K562 (cell line): Measurements from ENCODE around the gene FOXN3. TPM values are rescaled to one million over a fixed set of nuclear protein-coding genes. Genes with fewer than 3 reads are reported as not detected.
"Not testable (repeated sequence)": the region's sequence is repeated elsewhere in the genome, so short reads cannot be mapped to it uniquely, and the experiment has no call there.

Experiments
- ATAC-seq: fragments of 200-7000 bp; cut with Tn5 transposase; 3 replicates; pipeline ENCODE4 v1.9.1; 2020; ENCODE audit warnings: moderate library complexity
- BruUV-seq: library from RNA; stranded (reverse); fragments of 400-500 nt; replicated peaks from 2 replicates; lab custom pipeline; 2021; lab: Mats Ljungman, UMichigan
- CTCF ChIA-PET: fragments of 300-600 bp; formaldehyde crosslinking; extraction: SDS; loops from one replicate; lab custom pipeline; 2021; ENCODE audit warnings: low intra/inter-chr PET ratio; lab: Yijun Ruan, JAX
- POLR2A ChIA-PET: fragments of 300-600, 350-650 bp; sonication (Branson Sonifier 250); formaldehyde crosslinking; extraction: SDS; loops from one replicate; lab custom pipeline; 2021; ENCODE audit warnings: antibody characterized with exemption, inconsistent platforms; lab: Yijun Ruan, JAX
- DNase-seq, 4 experiments: peaks; one replicate each; pipeline versions ENCODE4 v3.0.0 to v3.0.0-alpha.2; 2011 to 2018; ENCODE audit warnings: low spot score in 3 of 4, mixed read lengths in 3 of 4; ENCODE audit errors: extremely low read depth in 1 of 4
- FAIRE-seq: peaks from 2 replicates; lab custom pipeline; 2011; peaks lifted over from hg19 to GRCh38; lab: Jason Lieb, UNC
- H2AFZ ChIP-seq: 2 replicates; pipeline ENCODE4 v1.6.0; 2011; ENCODE audit warnings: low read depth, low read length, control low read depth, inconsistent platforms
- H3K27ac ChIP-seq: fragments of 200-600 bp; 3 replicates; pipeline ENCODE4 v1.8.0; 2011; ENCODE audit warnings: low read depth, mild to moderate bottlenecking, control low read depth, inconsistent platforms, low read length, moderate library complexity, mixed read lengths; ENCODE audit errors: extremely low read depth
- H3K27me3 ChIP-seq, 2 experiments: fragments of 300-600 bp in 1 of 2; 2 replicates in 1 of 2; 3 replicates in 1 of 2; pipeline versions ENCODE4 v1.6.0 to v1.8.0; 2011; ENCODE audit warnings: inconsistent platforms in 2 of 2, low read length in 2 of 2, mild to moderate bottlenecking in 1 of 2, mixed read lengths in 1 of 2, moderate library complexity in 1 of 2; ENCODE audit not compliant: control insufficient read depth in 2 of 2, insufficient read depth in 2 of 2
- H3K36me3 ChIP-seq: fragments of 300-600 bp; 3 replicates; pipeline ENCODE4 v1.8.0; 2011; ENCODE audit warnings: mild to moderate bottlenecking, low read length, inconsistent platforms; ENCODE audit not compliant: control insufficient read depth, insufficient read depth
- H3K4me1 ChIP-seq, 2 experiments: fragments of 200-600 bp in 1 of 2; replicated peaks in 1 of 2; 2 replicates in 1 of 2; 3 replicates in 1 of 2; pipeline versions ENCODE4 v1.5.1 to v1.8.0; 2011; ENCODE audit warnings: inconsistent platforms in 2 of 2, low read length in 2 of 2, mild to moderate bottlenecking in 1 of 2, mixed read lengths in 1 of 2, moderate library complexity in 1 of 2; ENCODE audit not compliant: control insufficient read depth in 2 of 2, insufficient read depth in 2 of 2
- H3K4me2 ChIP-seq: 2 replicates; pipeline ENCODE4 v1.6.1; 2011; ENCODE audit warnings: low read length, control low read depth, inconsistent platforms, mixed read lengths; ENCODE audit not compliant: insufficient read depth
- H3K4me3 ChIP-seq: fragments of 200-600 bp; sonication (generic), shearing (Covaris generic); 2 replicates; pipeline ENCODE4 v1.5.1; 2016; ENCODE audit warnings: control low read depth, inconsistent platforms
- H3K79me2 ChIP-seq: fragments of 200-600 bp; 3 replicates; pipeline ENCODE4 v1.8.0; 2011; ENCODE audit warnings: low read length, inconsistent platforms; ENCODE audit not compliant: control insufficient read depth, insufficient read depth
- H3K9ac ChIP-seq, 2 experiments: 2 replicates each; pipeline versions ENCODE4 v1.6.0 to v1.6.1; 2011; ENCODE audit warnings: low read depth in 2 of 2, low read length in 2 of 2, control low read depth in 1 of 2, inconsistent platforms in 1 of 2, mild to moderate bottlenecking in 1 of 2, mixed read lengths in 1 of 2; ENCODE audit not compliant: insufficient read depth in 1 of 2
- H3K9me1 ChIP-seq: one replicate; pipeline ENCODE4 v1.6.0; 2011; ENCODE audit warnings: inconsistent platforms, mild to moderate bottlenecking, low read length, moderate library complexity; ENCODE audit not compliant: control insufficient read depth, insufficient read depth
- H3K9me3 ChIP-seq: replicated peaks from 2 replicates; pipeline ENCODE4 v1.5.1; 2011; ENCODE audit warnings: low read depth, low read length, inconsistent platforms; ENCODE audit not compliant: control insufficient read depth, insufficient read depth
- H4K20me1 ChIP-seq: replicated peaks from 2 replicates; pipeline ENCODE4 v1.6.1; 2011; ENCODE audit warnings: low read length, inconsistent platforms, mixed read lengths; ENCODE audit not compliant: control insufficient read depth, insufficient read depth
- CXXC5 ChIP-seq: fragments of 250-450 bp; sonication (Bioruptor Pico); IDR thresholded peaks from 2 replicates; pipeline ENCODE4 v1.8.0; 2022; ENCODE audit warnings: inconsistent platforms, mild to moderate bottlenecking, moderate library complexity
- DNMT1 ChIP-seq: fragments of 450-650 bp; IDR thresholded peaks from 2 replicates; pipeline ENCODE4 v1.6.1; 2016; ENCODE audit warnings: antibody characterized with exemption, mild to moderate bottlenecking
- MBD2 ChIP-seq: sonication (generic); IDR thresholded peaks from 2 replicates; pipeline ENCODE4 v1.6.1; 2016; ENCODE audit warnings: low read depth, borderline replicate concordance
- TAF7 ChIP-seq: fragments of 450-650 bp; IDR thresholded peaks from 2 replicates; pipeline ENCODE4 v1.6.1; 2016; ENCODE audit warnings: missing genetic modification characterization, missing compliant biosample characterization
- WGBS: fragments of 100-300 bp; shearing (Covaris generic); methylation state at CpG from one replicate; pipeline ENCODE4 v1.1.6; 2016; ENCODE audit warnings: low coverage, mixed read lengths; ENCODE audit not compliant: insufficient coverage; ENCODE audit errors: missing lambda C conversion rate; 5-methylcytosine and 5-hydroxymethylcytosine counted together
- in situ Hi-C: fragments of 300-500 bp; cut with MboI; formaldehyde crosslinking; loops from 4 replicates; pipeline ENCODE4 v1.15.0; 2018; ENCODE audit warnings: inconsistent platforms, mixed read lengths
- intact Hi-C: fragments of 100-400 bp; cut with micrococcal nuclease; formaldehyde crosslinking; loops from 2 replicates; pipeline ENCODE4 v1.14.2; 2022
- polyA plus RNA-seq, 8 experiments: library from polyadenylated mRNA; depleted of rRNA in 4 of 8; stranded (reverse) in 5 of 8; unstranded in 3 of 8; fragments of >200 nt; fragmentation: Nextera tagmentation in 2 of 8; fragmentation: Illumina TruSeq in 1 of 8; extraction: Ambion mirVana in 2 of 8; extraction: Trizol in 1 of 8; gene quantifications; 2 replicates each; pipeline versions ENCODE4 v1.2.1 to v1.2.3, GENCODE V29; 2011 to 2014; ENCODE audit warnings: inconsistent platforms in 1 of 8, missing spikeins in 1 of 8
- total RNA-seq, 7 experiments: library from RNA; depleted of rRNA in 6 of 7; stranded (reverse); fragments of >200 nt in 6 of 7; fragmentation: Illumina TruSeq in 2 of 7; extraction: Trizol in 2 of 7; gene quantifications; 2 replicates each; pipeline versions ENCODE4 v1.2.1 to v1.2.3, GENCODE V29; 2011 to 2021; ENCODE audit warnings: low replicate concordance in 1 of 7

Gene FOXN3
- total and polyA plus RNA-seq, 9 of the 15 experiments (the other 6 are each of a cell fraction or from before 2014, with no cell fraction given): 0.07 to 1.3 (median 0.40) TPM

DNA sequence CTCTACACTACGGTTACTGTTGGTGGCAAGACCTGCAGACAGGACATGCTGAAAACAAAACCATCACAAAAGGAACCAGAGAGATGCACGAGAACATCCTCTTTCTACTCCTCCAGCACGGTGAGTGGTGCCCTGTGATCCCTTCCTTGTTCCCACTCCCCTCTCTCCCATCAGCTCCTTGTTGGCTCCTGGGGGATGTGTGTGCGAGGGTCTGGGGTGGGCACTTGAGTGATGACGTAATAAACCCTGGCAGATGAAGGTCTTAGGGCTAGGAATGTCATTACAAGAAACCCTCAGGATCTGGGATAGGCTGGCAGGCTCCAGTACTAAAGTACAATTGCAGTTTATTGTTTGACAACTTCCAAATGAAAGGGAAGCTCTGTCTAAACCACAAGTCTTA is 261.5 kb downstream of the FOXN3 start:
- H4K20me1 ChIP-seq: no peaks in the 10 kb centered on the region
- CTCF ChIA-PET: no interaction called here
- H3K36me3 ChIP-seq: no peaks in the 10 kb centered on the region
- no TSS peak for BruUV-seq
- intact Hi-C loops (no loop called here), in situ Hi-C loops (no loop called here)
- no peaks in the 10 kb centered on the region for H3K9me1 ChIP-seq
- H3K27me3 ChIP-seq: no peaks in the 10 kb centered on the region
- FAIRE-seq (no peak), DNase-seq (no peak), ATAC-seq (no peak)
- TF ChIP-seq CXXC5 (CRISPR knock-in tag) (no peak), DNMT1 (no peak), MBD2 (no peak), TAF7 (no peak)
- POLR2A ChIA-PET: no interaction called here
- H2AFZ ChIP-seq: no peak overlapping the region
- H3K79me2 ChIP-seq: no peaks in the 10 kb centered on the region
- no peak overlapping the region for H3K9ac ChIP-seq
- H3K4me2 ChIP-seq: no peak overlapping the region
- H3K4me1 ChIP-seq: peaks cover 0 to 3% of the 10 kb centered on the region in 2 experiments; a peak in 3 of 5 replicates
- WGBS: 27% methylated on average over 3 of the region's 5 CpGs
- H3K9me3 ChIP-seq: no peaks in the 10 kb centered on the region
- H3K4me3 ChIP-seq: no peak overlapping the region
- no peak overlapping the region for H3K27ac ChIP-seq

DNA sequence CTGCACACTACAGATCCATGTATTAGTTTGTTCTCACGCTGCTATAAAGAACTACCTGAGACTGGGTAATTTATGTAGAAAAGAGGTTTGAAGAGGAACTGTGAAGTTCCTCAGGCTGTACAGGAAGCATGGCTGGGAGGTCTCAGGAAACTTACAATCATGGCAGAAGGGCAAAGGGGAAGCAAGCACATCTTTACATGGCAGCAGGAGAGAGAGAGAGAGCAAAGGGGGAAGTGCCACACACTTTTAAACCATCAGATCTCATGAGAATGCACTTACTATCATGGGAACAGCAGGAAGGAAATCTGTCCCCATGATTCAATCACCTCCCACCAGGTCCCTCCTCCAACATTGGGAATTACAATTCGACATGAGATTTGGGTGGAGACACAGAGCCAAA is 265.3 kb downstream of the FOXN3 start:
- H3K36me3 ChIP-seq, H4K20me1 ChIP-seq, H3K9me3 ChIP-seq, H3K79me2 ChIP-seq, H3K4me2 ChIP-seq, CTCF ChIA-PET, H3K9me1 ChIP-seq, FAIRE-seq, intact Hi-C loops, H3K9ac ChIP-seq, BruUV-seq, in situ Hi-C loops, H2AFZ ChIP-seq, H3K27me3 ChIP-seq, H3K27ac ChIP-seq, DNase-seq, ATAC-seq, H3K4me3 ChIP-seq, H3K4me1 ChIP-seq: not testable (repeated sequence)
- WGBS: 17% methylated on average over 2 of the region's 2 CpGs
- POLR2A ChIA-PET: interaction anchor here (0.7 kb wide), 1 partner anchor 16 kb away, joined by 3 read pairs; no protein-coding TSS in a partner anchor
